Measurements from ENCODE around the gene TRIO. TPM values are rescaled to one million over a fixed set of nuclear protein-coding genes. Genes with fewer than 3 reads are reported as not detected.

The TRIO gene
- total and polyA plus RNA-seq, 2 of the 8 experiments (the other 6 are each of a cell fraction or from before 2014, with no cell fraction given): 35.1 to 69.1 TPM

DNA sequence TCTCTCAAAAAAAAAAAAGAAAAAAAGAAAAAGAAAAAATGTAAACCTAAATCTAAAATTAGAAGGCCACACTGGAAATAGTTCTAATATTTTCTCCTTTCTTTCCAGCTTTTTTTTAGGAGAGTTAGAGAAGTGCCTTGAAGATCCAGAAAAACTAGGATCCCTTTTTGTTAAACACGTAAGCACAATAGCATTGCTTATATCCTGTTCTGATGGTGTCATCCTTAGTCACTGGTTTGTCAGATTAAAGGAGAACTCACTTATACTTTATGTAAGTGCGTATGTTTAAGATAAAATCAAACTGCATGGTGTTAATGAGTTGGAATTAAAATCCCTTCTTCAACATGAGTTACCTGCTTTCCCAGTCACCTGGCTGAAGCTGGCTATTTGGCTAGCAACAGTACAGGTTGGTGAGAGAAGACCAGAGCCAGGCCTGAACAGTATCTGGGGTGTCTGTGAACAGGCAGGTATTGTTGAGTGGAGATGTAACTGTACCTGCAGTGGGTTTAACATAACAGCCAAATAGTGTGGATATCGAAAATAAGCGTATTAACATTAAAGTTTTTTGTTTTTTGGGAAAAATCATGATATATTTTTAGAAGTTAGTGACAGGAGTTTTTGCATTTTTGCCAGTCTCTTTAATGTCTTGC lies 333.8 kb downstream of the TRIO start:
- no peak overlapping the region for H3K14ac ChIP-seq (ENCODE audit: insufficient read length)
- no peak overlapping the region for H2BK5ac ChIP-seq (ENCODE audit: low read depth, low read length)
- no peak overlapping the region for H3K4me3 ChIP-seq (ENCODE audit: extremely low read depth in 1 of 4, insufficient read depth in 2 of 4, low read depth in 3 of 4, low read length in 4 of 4)
- H3K18ac ChIP-seq (ENCODE audit: extremely low read depth, low read length): no peak overlapping the region
- no peaks in the 10 kb centered on the region for H4K20me1 ChIP-seq (replicated peaks in 1 of 2; ENCODE audit: control insufficient read depth in 1 of 2, insufficient read depth in 2 of 2, low read length in 2 of 2)
- H3K56ac ChIP-seq (replicated peaks; ENCODE audit: insufficient read length, low read depth, low read length): no peak overlapping the region
- no peak overlapping the region for H4K5ac ChIP-seq (ENCODE audit: insufficient read length, low read depth, low read length)
- H2AFZ ChIP-seq (ENCODE audit: low read length): no peak overlapping the region
- no peak overlapping the region for H2BK12ac ChIP-seq (ENCODE audit: low read depth, low read length)
- H2BK20ac ChIP-seq (ENCODE audit: low read length): no peak overlapping the region
- no peaks in the 10 kb centered on the region for H3K79me2 ChIP-seq (ENCODE audit: control insufficient read depth in 1 of 2, insufficient read depth in 2 of 2, low read length in 2 of 2)
- no peak overlapping the region for H3K23ac ChIP-seq (ENCODE audit: insufficient read length)
- no peak overlapping the region for H2BK120ac ChIP-seq (replicated peaks; ENCODE audit: low read depth, low read length)
- no peak overlapping the region for H4K8ac ChIP-seq (ENCODE audit: extremely low read depth, insufficient read depth, low read length)
- H3K9me3 ChIP-seq (ENCODE audit: insufficient read depth in 2 of 2, low read depth in 1 of 2, low read length in 1 of 2): no peaks in the 10 kb centered on the region
- H3K27ac ChIP-seq (ENCODE audit: low read depth, low read length): no peak overlapping the region
- DNase-seq (ENCODE audit: low read depth in 1 of 2, low spot score in 2 of 2) (no peak), FAIRE-seq (no peak)
- no peaks in the 10 kb centered on the region for H3K23me2 ChIP-seq (ENCODE audit: low read depth, low read length)
- no peak overlapping the region for H3K4ac ChIP-seq (replicated peaks; ENCODE audit: insufficient read length, low read depth, low read length)
- H3K4me2 ChIP-seq (ENCODE audit: insufficient read depth in 1 of 2, low read depth in 2 of 2, low read length in 2 of 2): no peak overlapping the region
- POLR2A ChIA-PET (ENCODE audit: partially characterized antibody): no interaction called here
- no peak overlapping the region for H3K9ac ChIP-seq (replicated peaks in 1 of 4; ENCODE audit: extremely low read depth in 1 of 4, low read depth in 3 of 4, low read length in 3 of 4)
- H2BK15ac ChIP-seq (ENCODE audit: low read length): no peak overlapping the region
- no peaks in the 10 kb centered on the region for H3K4me1 ChIP-seq (replicated peaks in 1 of 4; ENCODE audit: control insufficient read depth in 3 of 4, insufficient read depth in 4 of 4, low read length in 3 of 4)
- no peaks in the 10 kb centered on the region for H3K79me1 ChIP-seq (ENCODE audit: low read depth, low read length)
- H4K91ac ChIP-seq (replicated peaks; ENCODE audit: insufficient read length, low read length): no peak overlapping the region
- peaks cover 0 to 2% (median 0%) of the 10 kb centered on the region in 4 experiments; a peak in 1 of 7 replicates for H3K27me3 ChIP-seq (replicated peaks in 1 of 4; ENCODE audit: control insufficient read depth in 3 of 4, extremely low read depth in 1 of 4, insufficient read depth in 3 of 4, low read length in 3 of 4)
- CTCF ChIA-PET (ENCODE audit: partially characterized antibody): interaction anchor here (0.7 to 1.4 kb wide), 2 partner anchors 122 to 172 kb away, joined by 3 read pairs; no protein-coding TSS in a partner anchor
- H3K36me3 ChIP-seq (ENCODE audit: control insufficient read depth in 2 of 4, insufficient read depth in 4 of 4, low read length in 3 of 4): peaks cover 2 to 52% (median 21%) of the 10 kb centered on the region in 4 experiments; a peak in 7 of 8 replicates
- no peak overlapping the region for H2AK5ac ChIP-seq (ENCODE audit: low read depth, low read length)
- WGBS, 2 experiments (ENCODE audit: extremely low coverage in 1 of 2, insufficient coverage in 1 of 2, insufficient read length in 1 of 2, insufficient replicate concordance in 2 of 2, low coverage in 1 of 2, low lambda C conversion rate in 2 of 2, missing lambda C conversion rate in 1 of 2): 93% methylated on average over 4 of the region's 4 CpGs; no CpG with 5 or more reads in 1 of the 2 experiments
- TF ChIP-seq POU5F1 (IDR thresholded peaks at IDR 0.05; ENCODE audit: low read depth, low read length): no peak
- TF ChIP-seq TAF1 (IDR thresholded peaks at IDR 0.05; ENCODE audit: low read depth, low read length): no peak
- no peak for TF ChIP-seq SP1 (IDR thresholded peaks at IDR 0.05; ENCODE audit: low read depth, low read length)
- no peak for TF ChIP-seq EP300 (IDR thresholded peaks at IDR 0.05; ENCODE audit: borderline replicate concordance in 1 of 2, low read depth in 2 of 2, low read length in 2 of 2)
- no peak for TF ChIP-seq ZNF274 (IDR thresholded peaks at IDR 0.05; ENCODE audit: borderline replicate concordance, extremely low read depth, low read length)
- TF ChIP-seq POLR2AphosphoS5 (IDR thresholded peaks at IDR 0.05; ENCODE audit: low read depth, low read length): no peak
- TF ChIP-seq RNF2 (IDR thresholded peaks at IDR 0.05; ENCODE audit: borderline replicate concordance, low read depth, low read length, missing control alignments, poor library complexity, severe bottlenecking): no peak
- no peak for TF ChIP-seq SIN3A (conservative IDR thresholded peaks at IDR 0.05 in 1 of 2, IDR thresholded peaks at IDR 0.05 in 1 of 2; ENCODE audit: low read depth in 1 of 2, low read length in 2 of 2)
- TF ChIP-seq HDAC2 (IDR thresholded peaks at IDR 0.05; ENCODE audit: borderline replicate concordance in 1 of 2, low read depth in 2 of 2, low read length in 2 of 2): no peak
